H1 (cell line): Measurements from ENCODE around the gene CBLL1. TPM values are rescaled to one million over a fixed set of nuclear protein-coding genes. Genes with fewer than 3 reads are reported as not detected.

Experiments
- CTCF ChIA-PET: fragments of 300-600 bp; sonication (Branson Sonifier 250); formaldehyde crosslinking; loops from one replicate; lab custom pipeline; 2021; ENCODE audit not compliant: partially characterized antibody; lab: Charles Lee
- POLR2A ChIA-PET: fragments of 300-600 bp; sonication (Branson Sonifier 250); formaldehyde crosslinking; loops from one replicate; lab custom pipeline; 2021; ENCODE audit warnings: inconsistent platforms; ENCODE audit not compliant: partially characterized antibody; lab: Charles Lee
- DNase-seq, 2 experiments: peaks; one replicate each; pipeline versions ENCODE4 v3.0.0 to v3.0.0-alpha.2; 2010 to 2022; ENCODE audit warnings: low spot score in 2 of 2, low read depth in 1 of 2, mixed read lengths in 1 of 2
- FAIRE-seq: peaks from 2 replicates; lab custom pipeline; 2011; peaks lifted over from hg19 to GRCh38; lab: Jason Lieb, UNC
- H2AFZ ChIP-seq: 2 replicates; pipeline ENCODE4 v1.8.1; 2012; ENCODE audit warnings: low read length, inconsistent platforms
- H2AK5ac ChIP-seq: 2 replicates; pipeline ENCODE4 v1.6.1; 2013; ENCODE audit warnings: low read depth, low read length
- H2BK120ac ChIP-seq: replicated peaks from 2 replicates; pipeline ENCODE3; 2013; ENCODE audit warnings: low read depth, low read length, inconsistent platforms
- H2BK12ac ChIP-seq: 2 replicates; pipeline ENCODE4 v1.6.1; 2013; ENCODE audit warnings: low read depth, low read length
- H2BK15ac ChIP-seq: 2 replicates; pipeline ENCODE4 v1.6.1; 2013; ENCODE audit warnings: low read length
- H2BK20ac ChIP-seq: 2 replicates; pipeline ENCODE4 v1.6.1; 2013; ENCODE audit warnings: low read length
- H2BK5ac ChIP-seq: 2 replicates; pipeline ENCODE4 v1.6.1; 2013; ENCODE audit warnings: low read depth, low read length
- H3K14ac ChIP-seq: 2 replicates; pipeline ENCODE4 v1.6.1; 2013; ENCODE audit warnings: inconsistent platforms; ENCODE audit not compliant: insufficient read length
- H3K18ac ChIP-seq: 2 replicates; pipeline ENCODE4 v1.6.1; 2013; ENCODE audit warnings: low read length; ENCODE audit errors: extremely low read depth
- H3K23ac ChIP-seq: 2 replicates; pipeline ENCODE4 v1.6.1; 2013; ENCODE audit warnings: inconsistent platforms; ENCODE audit not compliant: insufficient read length
- H3K23me2 ChIP-seq: 2 replicates; pipeline ENCODE4 v1.6.1; 2013; ENCODE audit warnings: low read depth, low read length
- H3K27ac ChIP-seq: 2 replicates; pipeline ENCODE4 v1.6.1; 2011; ENCODE audit warnings: low read depth, low read length, inconsistent platforms
- H3K27me3 ChIP-seq, 4 experiments: replicated peaks in 1 of 4; 1 replicate in 1 of 4; 2 replicates in 3 of 4; pipeline versions ENCODE4 v1.6.1 to v1.8.1; 2011 to 2013; ENCODE audit warnings: low read length in 3 of 4, mild to moderate bottlenecking in 3 of 4, inconsistent platforms in 2 of 4, mixed read lengths in 2 of 4, moderate library complexity in 1 of 4; ENCODE audit not compliant: control insufficient read depth in 3 of 4, insufficient read depth in 3 of 4; ENCODE audit errors: extremely low read depth in 1 of 4
- H3K36me3 ChIP-seq, 4 experiments: 2 replicates each; pipeline versions ENCODE4 v1.6.1 to v1.8.1; 2011 to 2013; ENCODE audit warnings: mild to moderate bottlenecking in 4 of 4, low read length in 3 of 4, moderate library complexity in 2 of 4, control low read depth in 1 of 4, inconsistent platforms in 1 of 4; ENCODE audit not compliant: insufficient read depth in 4 of 4, control insufficient read depth in 2 of 4
- H3K4ac ChIP-seq: replicated peaks from 2 replicates; pipeline ENCODE3; 2013; ENCODE audit warnings: low read length, low read depth, mixed read lengths, inconsistent platforms; ENCODE audit not compliant: insufficient read length
- H3K4me1 ChIP-seq, 4 experiments: replicated peaks in 1 of 4; 1 replicate in 1 of 4; 2 replicates in 3 of 4; pipeline versions ENCODE4 v1.6.1 to v1.8.1; 2011 to 2013; ENCODE audit warnings: low read length in 3 of 4, inconsistent platforms in 2 of 4, mixed read lengths in 1 of 4; ENCODE audit not compliant: insufficient read depth in 4 of 4, control insufficient read depth in 3 of 4
- H3K4me2 ChIP-seq, 2 experiments: 2 replicates each; pipeline versions ENCODE4 v1.6.1 to v1.8.1; 2011 to 2013; ENCODE audit warnings: low read depth in 2 of 2, low read length in 2 of 2, control low read depth in 1 of 2, inconsistent platforms in 1 of 2, mild to moderate bottlenecking in 1 of 2; ENCODE audit not compliant: insufficient read depth in 1 of 2
- H3K4me3 ChIP-seq, 4 experiments: fragments of 200-600, 300-600 bp in 1 of 4; sonication (generic), shearing (Covaris generic), sonication (Bioruptor Twin) in 1 of 4; 2 replicates each; pipeline versions ENCODE4 v1.5.1 to v1.8.1; 2011 to 2016; ENCODE audit warnings: low read length in 4 of 4, low read depth in 3 of 4, control low read depth in 2 of 4, inconsistent platforms in 2 of 4, mild to moderate bottlenecking in 2 of 4, mixed read lengths in 1 of 4, moderate library complexity in 1 of 4; ENCODE audit not compliant: insufficient read depth in 2 of 4; ENCODE audit errors: extremely low read depth in 1 of 4
- H3K56ac ChIP-seq: replicated peaks from 2 replicates; pipeline ENCODE3; 2013; ENCODE audit warnings: low read depth, mild to moderate bottlenecking, mixed read lengths, low read length, inconsistent platforms; ENCODE audit not compliant: insufficient read length
- H3K79me1 ChIP-seq: 2 replicates; pipeline ENCODE4 v1.6.1; 2013; ENCODE audit warnings: low read depth, low read length, control low read depth
- H3K79me2 ChIP-seq, 2 experiments: 2 replicates each; pipeline versions ENCODE4 v1.6.1 to v1.8.1; 2012 to 2013; ENCODE audit warnings: low read length in 2 of 2, mild to moderate bottlenecking in 2 of 2, inconsistent platforms in 1 of 2; ENCODE audit not compliant: insufficient read depth in 2 of 2, control insufficient read depth in 1 of 2
- H3K9ac ChIP-seq, 4 experiments: replicated peaks in 1 of 4; 1 replicate in 1 of 4; 2 replicates in 3 of 4; pipeline versions ENCODE4 v1.6.1 to v1.8.1; 2011 to 2013; ENCODE audit warnings: low read depth in 3 of 4, low read length in 3 of 4, control low read depth in 2 of 4, mild to moderate bottlenecking in 2 of 4, moderate library complexity in 2 of 4, inconsistent platforms in 1 of 4; ENCODE audit errors: extremely low read depth in 1 of 4
- H3K9me3 ChIP-seq, 2 experiments: 2 replicates each; pipeline versions ENCODE4 v1.6.1 to v1.8.1; 2012 to 2013; ENCODE audit warnings: mild to moderate bottlenecking in 2 of 2, moderate library complexity in 2 of 2, control low read depth in 1 of 2, inconsistent platforms in 1 of 2, low read depth in 1 of 2, low read length in 1 of 2, mixed read lengths in 1 of 2; ENCODE audit not compliant: insufficient read depth in 2 of 2
- H4K20me1 ChIP-seq, 2 experiments: replicated peaks in 1 of 2; 2 replicates each; pipeline versions ENCODE3 to v1.8.1; 2011 to 2013; ENCODE audit warnings: inconsistent platforms in 2 of 2, low read length in 2 of 2, mild to moderate bottlenecking in 1 of 2; ENCODE audit not compliant: insufficient read depth in 2 of 2, control insufficient read depth in 1 of 2
- H4K5ac ChIP-seq: 2 replicates; pipeline ENCODE4 v1.6.1; 2013; ENCODE audit warnings: low read length, low read depth, mixed read lengths, inconsistent platforms; ENCODE audit not compliant: insufficient read length
- H4K8ac ChIP-seq: 2 replicates; pipeline ENCODE4 v1.8.0; 2013; ENCODE audit warnings: mild to moderate bottlenecking, moderate library complexity, low read length, inconsistent platforms; ENCODE audit not compliant: insufficient read depth; ENCODE audit errors: extremely low read depth
- H4K91ac ChIP-seq: replicated peaks from 2 replicates; pipeline ENCODE3; 2013; ENCODE audit warnings: low read length, mixed read lengths, inconsistent platforms; ENCODE audit not compliant: insufficient read length
- E2F6 ChIP-seq: IDR thresholded peaks from 2 replicates; pipeline ENCODE4 v1.6.1; 2012; ENCODE audit warnings: inconsistent platforms
- EZH2 ChIP-seq: fragments of 200-600 bp; sonication (generic); IDR thresholded peaks from 2 replicates; pipeline ENCODE4 v1.7.1; 2012; ENCODE audit warnings: low read depth, mild to moderate bottlenecking, moderate library complexity, low read length, inconsistent platforms; ENCODE audit not compliant: severe bottlenecking
- GTF2F1 ChIP-seq: IDR thresholded peaks from 2 replicates; pipeline ENCODE4 v1.6.1; 2012; ENCODE audit warnings: low read depth, low read length, improper control_type of control experiment, borderline replicate concordance
- KDM5A ChIP-seq: fragments of 200-600 bp; IDR thresholded peaks from 2 replicates; pipeline ENCODE4 v1.7.1; 2012; ENCODE audit warnings: mild to moderate bottlenecking, low read length, inconsistent platforms, mixed read lengths
- MAFK ChIP-seq: IDR thresholded peaks from 2 replicates; pipeline ENCODE4 v1.6.1; 2012; ENCODE audit warnings: low read depth, mild to moderate bottlenecking, improper control_type of control experiment, low read length
- POLR2A ChIP-seq, 2 experiments: IDR thresholded peaks; 1 replicate in 1 of 2; 2 replicates in 1 of 2; pipeline ENCODE4 v1.6.1; 2011; ENCODE audit warnings: low read depth in 2 of 2, low read length in 2 of 2, mild to moderate bottlenecking in 2 of 2; ENCODE audit errors: control extremely low read depth in 1 of 2
- RFX5 ChIP-seq: IDR thresholded peaks from 2 replicates; pipeline ENCODE4 v1.6.1; 2011; ENCODE audit warnings: low read depth, low read length, improper control_type of control experiment, borderline replicate concordance
- SAP30 ChIP-seq: fragments of 300-600 bp; sonication (generic); IDR thresholded peaks from 2 replicates; pipeline ENCODE4 v1.7.1; 2012; ENCODE audit warnings: low read length, moderate library complexity, mild to moderate bottlenecking, inconsistent platforms; ENCODE audit not compliant: insufficient read depth, insufficient replicate concordance
- SP4 ChIP-seq: IDR thresholded peaks from 2 replicates; pipeline ENCODE4 v1.6.1; 2012; ENCODE audit warnings: low read length, inconsistent platforms
- TEAD4 ChIP-seq: IDR thresholded peaks from 2 replicates; pipeline ENCODE4 v1.6.1; 2012; ENCODE audit warnings: low read depth, low read length, inconsistent platforms, mixed read lengths
- ZNF274 ChIP-seq: IDR thresholded peaks from 2 replicates; pipeline ENCODE4 v1.7.0; 2012; ENCODE audit warnings: low read length, borderline replicate concordance; ENCODE audit errors: extremely low read depth
- WGBS, 2 experiments: shearing (Covaris generic) in 1 of 2; methylation state at CpG; one replicate each; pipeline versions ENCODE4 v1.1.6 to v1.1.7; 2013 to 2015; ENCODE audit warnings: low lambda C conversion rate in 2 of 2, mixed read lengths in 2 of 2, inconsistent platforms in 1 of 2, low coverage in 1 of 2, missing lambda C conversion rate in 1 of 2; ENCODE audit not compliant: insufficient replicate concordance in 2 of 2, insufficient coverage in 1 of 2, insufficient read length in 1 of 2; ENCODE audit errors: extremely low coverage in 1 of 2, missing lambda C conversion rate in 1 of 2; 5-methylcytosine and 5-hydroxymethylcytosine counted together
- polyA plus RNA-seq, 7 experiments: library from polyadenylated mRNA; depleted of rRNA in 3 of 7; stranded (reverse) in 5 of 7; unstranded in 2 of 7; fragments of >200 nt in 5 of 7; fragments of 200-250 nt in 2 of 7; gene quantifications; 1 replicate in 5 of 7; 2 replicates in 1 of 7; 4 replicates in 1 of 7; pipeline versions ENCODE4 v1.2.1 to v1.2.3, GENCODE V29; 2011 to 2013; ENCODE audit warnings: missing spikeins in 2 of 7, mixed read lengths in 2 of 7
- total RNA-seq: library from RNA; stranded (reverse); fragmentation: NEBNext Ultra II Directional; extraction: Animal tissue kit (Norgen Biotek cat#: 25700); gene quantifications from 2 replicates; pipeline ENCODE4 v1.2.1, GENCODE V29; 2021

The CBLL1 gene
- total and polyA plus RNA-seq, 2 of the 8 experiments (the other 6 are each of a cell fraction or from before 2014, with no cell fraction given), result 27.0 to 34.0 TPM

- Histone ChIP-seq H3K18ac (no peak within 1 kb of the TSS), H2AK5ac (no peak within 1 kb of the TSS), H3K4me3 (no peak within 1 kb of the TSS), H3K27ac (no peak within 1 kb of the TSS), H2AFZ (no peak within 1 kb of the TSS), H3K9ac (no peak within 1 kb of the TSS), H3K36me3 (no peaks in the 10 kb centered on the region), H3K4me1 (no peaks in the 10 kb centered on the region), H2BK12ac (no peak within 1 kb of the TSS), H2BK120ac (no peak within 1 kb of the TSS), H4K8ac (no peak within 1 kb of the TSS), H3K4ac (no peak within 1 kb of the TSS), H3K79me1 (no peaks in the 10 kb centered on the region), H3K14ac (no peak within 1 kb of the TSS), H3K23ac (no peak within 1 kb of the TSS), H2BK15ac (no peak within 1 kb of the TSS), H4K5ac (no peak within 1 kb of the TSS), H3K4me2 (no peak within 1 kb of the TSS), H3K27me3 (no peaks in the 10 kb centered on the region), H3K23me2 (no peaks in the 10 kb centered on the region), H4K20me1 (no peaks in the 10 kb centered on the region), H3K56ac (no peak within 1 kb of the TSS), H2BK5ac (no peak within 1 kb of the TSS), H3K79me2 (no peaks in the 10 kb centered on the region), H2BK20ac (no peak within 1 kb of the TSS), H3K9me3 (no peaks in the 10 kb centered on the region), H4K91ac (no peak within 1 kb of the TSS)
- DNase-seq (no peak), FAIRE-seq (no peak)
- no peak for TF ChIP-seq SAP30
- no peak for TF ChIP-seq GTF2F1
- TF ChIP-seq SP4, result no peak
- no peak for TF ChIP-seq MAFK
- TF ChIP-seq POLR2A (IDR thresholded peaks at IDR 0.05; ENCODE audit: control extremely low read depth in 1 of 2, low read depth in 2 of 2, low read length in 2 of 2), result no peak
- TF ChIP-seq E2F6, result no peak
- no peak for TF ChIP-seq KDM5A
- no peak for TF ChIP-seq TEAD4
- no peak for TF ChIP-seq EZH2
- TF ChIP-seq RFX5, result no peak
- TF ChIP-seq ZNF274, result no peak
- ChIA-PET CTCF (no interaction called here), POLR2A (no interaction called here)
- 89% methylated on average over 2 of the region's 2 CpGs; no CpG with 5 or more reads in 1 of the 2 experiments for WGBS, 2 experiments
Observed at GRCh38 chr7:107803009-107803610, 59.2 kb downstream of the CBLL1 start, which contains the start of gene SLC26A3. TSS of gene SLC26A3 (minus strand) at chr7:107803223. CDS start at chr7:107794509, 8,714 bp downstream.
